Measurements from ENCODE around the gene SCD5.

DNA sequence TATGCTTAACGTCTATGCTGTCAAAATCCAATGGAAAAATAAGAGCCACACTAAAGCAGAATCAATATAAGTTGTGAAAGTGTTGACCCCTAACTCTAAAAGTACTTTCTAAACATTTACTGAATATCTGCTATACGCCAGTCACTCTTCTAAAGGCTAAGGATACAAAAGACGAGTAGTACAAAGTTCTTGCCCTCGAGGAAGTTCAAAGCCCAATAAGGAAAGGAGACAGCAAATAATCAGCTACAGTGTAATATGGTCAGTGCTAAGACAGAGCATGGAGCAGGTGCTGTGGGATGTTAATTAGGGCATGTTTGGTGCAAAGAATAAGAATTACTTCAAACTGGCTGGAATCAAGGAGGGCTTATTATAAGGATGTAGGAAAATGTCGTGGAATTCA is 205.2 kb downstream of the SCD5 start:
- TF ChIP-seq, protein P1, sequence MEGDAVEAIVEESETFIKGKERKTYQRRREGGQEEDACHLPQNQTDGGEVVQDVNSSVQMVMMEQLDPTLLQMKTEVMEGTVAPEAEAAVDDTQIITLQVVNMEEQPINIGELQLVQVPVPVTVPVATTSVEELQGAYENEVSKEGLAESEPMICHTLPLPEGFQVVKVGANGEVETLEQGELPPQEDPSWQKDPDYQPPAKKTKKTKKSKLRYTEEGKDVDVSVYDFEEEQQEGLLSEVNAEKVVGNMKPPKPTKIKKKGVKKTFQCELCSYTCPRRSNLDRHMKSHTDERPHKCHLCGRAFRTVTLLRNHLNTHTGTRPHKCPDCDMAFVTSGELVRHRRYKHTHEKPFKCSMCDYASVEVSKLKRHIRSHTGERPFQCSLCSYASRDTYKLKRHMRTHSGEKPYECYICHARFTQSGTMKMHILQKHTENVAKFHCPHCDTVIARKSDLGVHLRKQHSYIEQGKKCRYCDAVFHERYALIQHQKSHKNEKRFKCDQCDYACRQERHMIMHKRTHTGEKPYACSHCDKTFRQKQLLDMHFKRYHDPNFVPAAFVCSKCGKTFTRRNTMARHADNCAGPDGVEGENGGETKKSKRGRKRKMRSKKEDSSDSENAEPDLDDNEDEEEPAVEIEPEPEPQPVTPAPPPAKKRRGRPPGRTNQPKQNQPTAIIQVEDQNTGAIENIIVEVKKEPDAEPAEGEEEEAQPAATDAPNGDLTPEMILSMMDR (tag by site-specific recombination; IDR thresholded peaks at IDR 0.05): no peak
- TF ChIP-seq, protein P2, sequence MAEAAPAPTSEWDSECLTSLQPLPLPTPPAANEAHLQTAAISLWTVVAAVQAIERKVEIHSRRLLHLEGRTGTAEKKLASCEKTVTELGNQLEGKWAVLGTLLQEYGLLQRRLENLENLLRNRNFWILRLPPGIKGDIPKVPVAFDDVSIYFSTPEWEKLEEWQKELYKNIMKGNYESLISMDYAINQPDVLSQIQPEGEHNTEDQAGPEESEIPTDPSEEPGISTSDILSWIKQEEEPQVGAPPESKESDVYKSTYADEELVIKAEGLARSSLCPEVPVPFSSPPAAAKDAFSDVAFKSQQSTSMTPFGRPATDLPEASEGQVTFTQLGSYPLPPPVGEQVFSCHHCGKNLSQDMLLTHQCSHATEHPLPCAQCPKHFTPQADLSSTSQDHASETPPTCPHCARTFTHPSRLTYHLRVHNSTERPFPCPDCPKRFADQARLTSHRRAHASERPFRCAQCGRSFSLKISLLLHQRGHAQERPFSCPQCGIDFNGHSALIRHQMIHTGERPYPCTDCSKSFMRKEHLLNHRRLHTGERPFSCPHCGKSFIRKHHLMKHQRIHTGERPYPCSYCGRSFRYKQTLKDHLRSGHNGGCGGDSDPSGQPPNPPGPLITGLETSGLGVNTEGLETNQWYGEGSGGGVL (tag by site-specific recombination; IDR thresholded peaks at IDR 0.05): no peak
- TF ChIP-seq ZNF629 (tag by site-specific recombination; IDR thresholded peaks at IDR 0.05) (no peak), ZFP41 (tag by site-specific recombination; IDR thresholded peaks at IDR 0.05; ENCODE audit: borderline replicate concordance) (no peak)
- TF ChIP-seq, protein P3, sequence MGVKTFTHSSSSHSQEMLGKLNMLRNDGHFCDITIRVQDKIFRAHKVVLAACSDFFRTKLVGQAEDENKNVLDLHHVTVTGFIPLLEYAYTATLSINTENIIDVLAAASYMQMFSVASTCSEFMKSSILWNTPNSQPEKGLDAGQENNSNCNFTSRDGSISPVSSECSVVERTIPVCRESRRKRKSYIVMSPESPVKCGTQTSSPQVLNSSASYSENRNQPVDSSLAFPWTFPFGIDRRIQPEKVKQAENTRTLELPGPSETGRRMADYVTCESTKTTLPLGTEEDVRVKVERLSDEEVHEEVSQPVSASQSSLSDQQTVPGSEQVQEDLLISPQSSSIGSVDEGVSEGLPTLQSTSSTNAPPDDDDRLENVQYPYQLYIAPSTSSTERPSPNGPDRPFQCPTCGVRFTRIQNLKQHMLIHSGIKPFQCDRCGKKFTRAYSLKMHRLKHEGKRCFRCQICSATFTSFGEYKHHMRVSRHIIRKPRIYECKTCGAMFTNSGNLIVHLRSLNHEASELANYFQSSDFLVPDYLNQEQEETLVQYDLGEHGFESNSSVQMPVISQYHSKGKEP (tag by site-specific recombination; IDR thresholded peaks at IDR 0.05): no peak
